ENCODE results near the gene SHROOM4.

- TF ChIP-seq EZH2phosphoT487 (IDR thresholded peaks at IDR 0.05; ENCODE audit: low read length): no peak
- TF ChIP-seq, protein P1, sequence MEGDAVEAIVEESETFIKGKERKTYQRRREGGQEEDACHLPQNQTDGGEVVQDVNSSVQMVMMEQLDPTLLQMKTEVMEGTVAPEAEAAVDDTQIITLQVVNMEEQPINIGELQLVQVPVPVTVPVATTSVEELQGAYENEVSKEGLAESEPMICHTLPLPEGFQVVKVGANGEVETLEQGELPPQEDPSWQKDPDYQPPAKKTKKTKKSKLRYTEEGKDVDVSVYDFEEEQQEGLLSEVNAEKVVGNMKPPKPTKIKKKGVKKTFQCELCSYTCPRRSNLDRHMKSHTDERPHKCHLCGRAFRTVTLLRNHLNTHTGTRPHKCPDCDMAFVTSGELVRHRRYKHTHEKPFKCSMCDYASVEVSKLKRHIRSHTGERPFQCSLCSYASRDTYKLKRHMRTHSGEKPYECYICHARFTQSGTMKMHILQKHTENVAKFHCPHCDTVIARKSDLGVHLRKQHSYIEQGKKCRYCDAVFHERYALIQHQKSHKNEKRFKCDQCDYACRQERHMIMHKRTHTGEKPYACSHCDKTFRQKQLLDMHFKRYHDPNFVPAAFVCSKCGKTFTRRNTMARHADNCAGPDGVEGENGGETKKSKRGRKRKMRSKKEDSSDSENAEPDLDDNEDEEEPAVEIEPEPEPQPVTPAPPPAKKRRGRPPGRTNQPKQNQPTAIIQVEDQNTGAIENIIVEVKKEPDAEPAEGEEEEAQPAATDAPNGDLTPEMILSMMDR (IDR thresholded peaks at IDR 0.05; ENCODE audit: low read length): no peak
- TF ChIP-seq EZH2 (optimal IDR thresholded peaks at IDR 0.05; ENCODE audit: low read depth, low read length): no peak
Observed at GRCh38 chrX:50721764-50722521, 92.1 kb downstream of the SHROOM4 start.

Data from MM.1S (cell line).